HEK293 (cell line): ENCODE measurements around the gene UBE2J2.

ENCODE experiments used
- CTCF ChIA-PET: fragments of 350-600 bp; formaldehyde crosslinking; extraction: SDS; loops from one replicate; lab custom pipeline; 2021; ENCODE audit warnings: antibody characterized with exemption; lab: Yijun Ruan, JAX
- POLR2A ChIA-PET: fragments of 300-600 bp; formaldehyde crosslinking; extraction: SDS; loops from one replicate; lab custom pipeline; 2020; ENCODE audit warnings: antibody characterized with exemption, inconsistent platforms; lab: Yijun Ruan, JAX
- H3K27ac ChIP-seq: fragments of 200-500 bp; sonication (Bioruptor generic); 2 replicates; pipeline ENCODE4 v1.5.1; 2014; ENCODE audit warnings: low read depth, low read length, control low read depth, inconsistent platforms; ENCODE audit errors: extremely low read depth
- H3K36me3 ChIP-seq, 2 experiments: fragments of 200-500 bp in 1 of 2; sonication (Bioruptor generic) in 1 of 2; 1 replicate in 1 of 2; 2 replicates in 1 of 2; pipeline ENCODE4 v1.5.1; 2014 to 2017; ENCODE audit warnings: inconsistent platforms in 2 of 2, low read length in 2 of 2; ENCODE audit not compliant: control insufficient read depth in 2 of 2, insufficient read depth in 1 of 2
- H3K4me1 ChIP-seq: fragments of 200-500 bp; sonication (Bioruptor generic); 2 replicates; pipeline ENCODE4 v1.5.1; 2014; ENCODE audit warnings: mild to moderate bottlenecking, low read length, inconsistent platforms; ENCODE audit not compliant: control insufficient read depth, insufficient read depth
- H3K4me3 ChIP-seq: 2 replicates; pipeline ENCODE4 v1.5.1; 2011; ENCODE audit warnings: low read depth, mild to moderate bottlenecking, control low read depth, low read length, moderate library complexity
- H3K9me3 ChIP-seq: fragments of 200-500 bp; sonication (Bioruptor generic); 2 replicates; pipeline ENCODE4 v1.5.1; 2014; ENCODE audit warnings: low read depth, low read length, inconsistent platforms; ENCODE audit not compliant: control insufficient read depth, insufficient read depth
- ZBTB49 ChIP-seq: fragments of 450-650 bp; formaldehyde crosslinking; IDR thresholded peaks from 2 replicates; pipeline ENCODE4 v1.5.1; 2016; ENCODE audit warnings: missing biosample characterization, missing genetic modification characterization, low read depth
- ZFP3 ChIP-seq: fragments of 450-650 bp; formaldehyde crosslinking; IDR thresholded peaks from 2 replicates; pipeline ENCODE4 v1.5.1; 2016; ENCODE audit warnings: low read depth, missing biosample characterization, missing genetic modification characterization
- ZNF10 ChIP-seq: fragments of 450-650 bp; formaldehyde crosslinking; IDR thresholded peaks from 2 replicates; pipeline ENCODE4 v1.5.1; 2017; ENCODE audit warnings: missing biosample characterization, missing genetic modification characterization
- ZNF148 ChIP-seq: fragments of 450-650 bp; formaldehyde crosslinking; IDR thresholded peaks from 2 replicates; pipeline ENCODE4 v1.5.0; 2017; ENCODE audit warnings: missing biosample characterization, missing genetic modification characterization, borderline replicate concordance
- ZNF16 ChIP-seq: fragments of 450-650 bp; formaldehyde crosslinking; IDR thresholded peaks from 2 replicates; pipeline ENCODE4 v1.5.1; 2016; ENCODE audit warnings: low read depth, missing biosample characterization, missing genetic modification characterization
- ZNF214 ChIP-seq: fragments of 450-650 bp; formaldehyde crosslinking; IDR thresholded peaks from 2 replicates; pipeline ENCODE4 v1.5.1; 2017; ENCODE audit warnings: missing biosample characterization, mild to moderate bottlenecking, missing genetic modification characterization, borderline replicate concordance
- ZNF239 ChIP-seq: fragments of 450-650 bp; formaldehyde crosslinking; IDR thresholded peaks from 2 replicates; pipeline ENCODE4 v1.5.1; 2016; ENCODE audit warnings: missing biosample characterization, missing genetic modification characterization
- ZNF366 ChIP-seq: fragments of 450-650 bp; formaldehyde crosslinking; conservative IDR thresholded peaks from 2 replicates; pipeline ENCODE4 v1.5.1; 2016; ENCODE audit warnings: missing biosample characterization, missing genetic modification characterization
- ZNF394 ChIP-seq: fragments of 450-650 bp; formaldehyde crosslinking; IDR thresholded peaks from 2 replicates; pipeline ENCODE4 v1.5.1; 2016; ENCODE audit warnings: missing biosample characterization, missing genetic modification characterization, mild to moderate bottlenecking, moderate library complexity, borderline replicate concordance
- ZNF398 ChIP-seq: fragments of 450-650 bp; formaldehyde crosslinking; IDR thresholded peaks from 2 replicates; pipeline ENCODE4 v1.5.1; 2017; ENCODE audit warnings: missing biosample characterization, missing genetic modification characterization
- ZNF529 ChIP-seq: fragments of 450-650 bp; formaldehyde crosslinking; IDR thresholded peaks from 2 replicates; pipeline ENCODE4 v1.5.1; 2017; ENCODE audit warnings: missing genetic modification characterization, missing biosample characterization; ENCODE audit not compliant: insufficient replicate concordance
- ZNF561 ChIP-seq: fragments of 450-650 bp; IDR thresholded peaks from 2 replicates; pipeline ENCODE4 v1.5.1; 2018; ENCODE audit warnings: missing biosample characterization, missing genetic modification characterization, borderline replicate concordance
- ZNF623 ChIP-seq: fragments of 450-650 bp; formaldehyde crosslinking; IDR thresholded peaks from 2 replicates; pipeline ENCODE4 v1.5.1; 2016; ENCODE audit warnings: missing biosample characterization, missing genetic modification characterization
- ZNF830 ChIP-seq: fragments of 450-650 bp; IDR thresholded peaks from 2 replicates; pipeline ENCODE4 v1.5.0; 2018; ENCODE audit warnings: missing biosample characterization, missing genetic modification characterization, low read depth, mild to moderate bottlenecking, moderate library complexity
- TF ChIP-seq, protein P1 (sequence below): fragments of 450-650 bp; IDR thresholded peaks from 2 replicates; pipeline ENCODE4 v1.5.1; 2018; ENCODE audit warnings: missing biosample characterization, missing genetic modification characterization
- TF ChIP-seq, protein P2 (sequence below): fragments of 450-650 bp; formaldehyde crosslinking; IDR thresholded peaks from 2 replicates; pipeline ENCODE4 v1.5.1; 2016; ENCODE audit warnings: missing biosample characterization, missing genetic modification characterization
- TF ChIP-seq, protein P3 (sequence below): fragments of 450-650 bp; formaldehyde crosslinking; IDR thresholded peaks from 2 replicates; pipeline ENCODE4 v1.5.1; 2016; ENCODE audit warnings: missing biosample characterization, missing genetic modification characterization
- TF ChIP-seq, protein P4 (sequence below): fragments of 450-650 bp; formaldehyde crosslinking; IDR thresholded peaks from 2 replicates; pipeline ENCODE4 v1.5.1; 2016; ENCODE audit warnings: missing biosample characterization, missing genetic modification characterization
- TF ChIP-seq, protein P5 (sequence below): fragments of 450-650 bp; formaldehyde crosslinking; IDR thresholded peaks from 2 replicates; pipeline ENCODE4 v1.5.1; 2016; ENCODE audit warnings: missing biosample characterization, missing genetic modification characterization

The UBE2J2 gene

GRCh38 chr1:1303736-1304135 is 30.1 kb upstream of the UBE2J2 start:
- Histone ChIP-seq H3K4me1 (peaks cover 20% of the 10 kb centered on the region), H3K27ac (no peak overlapping the region), H3K4me3 (no peak overlapping the region), H3K36me3 (peaks cover 0 to 6% of the 10 kb centered on the region in 2 experiments; a peak in 2 of 3 replicates), H3K9me3 (no peaks in the 10 kb centered on the region)
- POLR2A ChIA-PET, result interaction anchor here (0.6 kb wide), 2 partner anchors 71 to 94 kb away, joined by 3 to 5 read pairs; partner anchors contain the start of gene AURKAIP1
- TF ChIP-seq, protein P1, sequence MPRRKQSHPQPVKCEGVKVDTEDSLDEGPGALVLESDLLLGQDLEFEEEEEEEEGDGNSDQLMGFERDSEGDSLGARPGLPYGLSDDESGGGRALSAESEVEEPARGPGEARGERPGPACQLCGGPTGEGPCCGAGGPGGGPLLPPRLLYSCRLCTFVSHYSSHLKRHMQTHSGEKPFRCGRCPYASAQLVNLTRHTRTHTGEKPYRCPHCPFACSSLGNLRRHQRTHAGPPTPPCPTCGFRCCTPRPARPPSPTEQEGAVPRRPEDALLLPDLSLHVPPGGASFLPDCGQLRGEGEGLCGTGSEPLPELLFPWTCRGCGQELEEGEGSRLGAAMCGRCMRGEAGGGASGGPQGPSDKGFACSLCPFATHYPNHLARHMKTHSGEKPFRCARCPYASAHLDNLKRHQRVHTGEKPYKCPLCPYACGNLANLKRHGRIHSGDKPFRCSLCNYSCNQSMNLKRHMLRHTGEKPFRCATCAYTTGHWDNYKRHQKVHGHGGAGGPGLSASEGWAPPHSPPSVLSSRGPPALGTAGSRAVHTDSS, result no peak
- TF ChIP-seq ZNF148 (tag by site-specific recombination) (no peak), ZNF623 (no peak), ZNF10 (tag by site-specific recombination) (no peak), ZFP3 (tag by site-specific recombination) (no peak), ZNF239 (tag by site-specific recombination) (no peak), ZNF830 (tag by site-specific recombination) (no peak), ZNF16 (no peak), ZNF561 (tag by site-specific recombination) (no peak), ZNF529 (tag by site-specific recombination) (no peak), ZNF394 (tag by site-specific recombination) (no peak), ZNF214 (tag by site-specific recombination) (no peak), ZNF366 (no peak), ZBTB49 (tag by site-specific recombination) (no peak), ZNF398 (tag by site-specific recombination) (no peak)
- TF ChIP-seq, protein P2, sequence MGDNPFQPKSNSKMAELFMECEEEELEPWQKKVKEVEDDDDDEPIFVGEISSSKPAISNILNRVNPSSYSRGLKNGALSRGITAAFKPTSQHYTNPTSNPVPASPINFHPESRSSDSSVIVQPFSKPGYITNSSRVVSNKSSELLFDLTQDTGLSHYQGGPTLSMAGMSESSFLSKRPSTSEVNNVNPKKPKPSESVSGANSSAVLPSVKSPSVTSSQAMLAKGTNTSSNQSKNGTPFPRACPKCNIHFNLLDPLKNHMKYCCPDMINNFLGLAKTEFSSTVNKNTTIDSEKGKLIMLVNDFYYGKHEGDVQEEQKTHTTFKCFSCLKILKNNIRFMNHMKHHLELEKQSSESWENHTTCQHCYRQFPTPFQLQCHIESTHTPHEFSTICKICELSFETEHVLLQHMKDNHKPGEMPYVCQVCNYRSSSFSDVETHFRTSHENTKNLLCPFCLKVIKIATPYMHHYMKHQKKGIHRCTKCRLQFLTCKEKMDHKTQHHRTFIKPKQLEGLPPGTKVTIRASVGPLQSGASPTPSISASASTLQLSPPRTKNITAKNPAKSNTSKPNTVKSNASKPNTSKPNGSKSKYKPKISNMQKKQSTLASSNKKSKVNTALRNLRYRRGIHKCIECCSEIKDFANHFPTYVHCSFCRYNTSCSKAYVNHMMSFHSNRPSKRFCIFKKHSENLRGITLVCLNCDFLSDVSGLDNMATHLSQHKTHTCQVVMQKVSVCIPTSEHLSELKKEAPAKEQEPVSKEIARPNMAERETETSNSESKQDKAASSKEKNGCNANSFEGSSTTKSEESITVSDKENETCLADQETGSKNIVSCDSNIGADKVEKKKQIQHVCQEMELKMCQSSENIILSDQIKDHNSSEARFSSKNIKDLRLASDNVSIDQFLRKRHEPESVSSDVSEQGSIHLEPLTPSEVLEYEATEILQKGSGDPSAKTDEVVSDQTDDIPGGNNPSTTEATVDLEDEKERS (tag by site-specific recombination), result no peak
- TF ChIP-seq, protein P3, sequence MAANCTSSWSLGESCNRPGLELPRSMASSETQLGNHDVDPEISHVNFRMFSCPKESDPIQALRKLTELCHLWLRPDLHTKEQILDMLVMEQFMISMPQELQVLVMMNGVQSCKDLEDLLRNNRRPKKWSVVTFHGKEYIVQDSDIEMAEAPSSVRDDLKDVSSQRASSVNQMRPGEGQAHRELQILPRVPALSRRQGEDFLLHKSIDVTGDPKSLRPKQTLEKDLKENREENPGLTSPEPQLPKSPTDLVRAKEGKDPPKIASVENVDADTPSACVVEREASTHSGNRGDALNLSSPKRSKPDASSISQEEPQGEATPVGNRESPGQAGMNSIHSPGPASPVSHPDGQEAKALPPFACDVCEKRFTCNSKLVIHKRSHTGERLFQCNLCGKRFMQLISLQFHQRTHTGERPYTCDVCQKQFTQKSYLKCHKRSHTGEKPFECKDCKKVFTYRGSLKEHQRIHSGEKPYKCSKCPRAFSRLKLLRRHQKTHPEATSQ (tag by site-specific recombination), result no peak
- TF ChIP-seq, protein P4, sequence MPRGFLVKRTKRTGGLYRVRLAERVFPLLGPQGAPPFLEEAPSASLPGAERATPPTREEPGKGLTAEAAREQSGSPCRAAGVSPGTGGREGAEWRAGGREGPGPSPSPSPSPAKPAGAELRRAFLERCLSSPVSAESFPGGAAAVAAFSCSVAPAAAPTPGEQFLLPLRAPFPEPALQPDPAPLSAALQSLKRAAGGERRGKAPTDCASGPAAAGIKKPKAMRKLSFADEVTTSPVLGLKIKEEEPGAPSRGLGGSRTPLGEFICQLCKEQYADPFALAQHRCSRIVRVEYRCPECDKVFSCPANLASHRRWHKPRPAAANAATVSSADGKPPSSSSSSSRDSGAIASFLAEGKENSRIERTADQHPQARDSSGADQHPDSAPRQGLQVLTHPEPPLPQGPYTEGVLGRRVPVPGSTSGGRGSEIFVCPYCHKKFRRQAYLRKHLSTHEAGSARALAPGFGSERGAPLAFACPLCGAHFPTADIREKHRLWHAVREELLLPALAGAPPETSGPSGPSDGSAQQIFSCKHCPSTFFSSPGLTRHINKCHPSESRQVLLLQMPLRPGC (tag by site-specific recombination), result no peak
- TF ChIP-seq, protein P5, sequence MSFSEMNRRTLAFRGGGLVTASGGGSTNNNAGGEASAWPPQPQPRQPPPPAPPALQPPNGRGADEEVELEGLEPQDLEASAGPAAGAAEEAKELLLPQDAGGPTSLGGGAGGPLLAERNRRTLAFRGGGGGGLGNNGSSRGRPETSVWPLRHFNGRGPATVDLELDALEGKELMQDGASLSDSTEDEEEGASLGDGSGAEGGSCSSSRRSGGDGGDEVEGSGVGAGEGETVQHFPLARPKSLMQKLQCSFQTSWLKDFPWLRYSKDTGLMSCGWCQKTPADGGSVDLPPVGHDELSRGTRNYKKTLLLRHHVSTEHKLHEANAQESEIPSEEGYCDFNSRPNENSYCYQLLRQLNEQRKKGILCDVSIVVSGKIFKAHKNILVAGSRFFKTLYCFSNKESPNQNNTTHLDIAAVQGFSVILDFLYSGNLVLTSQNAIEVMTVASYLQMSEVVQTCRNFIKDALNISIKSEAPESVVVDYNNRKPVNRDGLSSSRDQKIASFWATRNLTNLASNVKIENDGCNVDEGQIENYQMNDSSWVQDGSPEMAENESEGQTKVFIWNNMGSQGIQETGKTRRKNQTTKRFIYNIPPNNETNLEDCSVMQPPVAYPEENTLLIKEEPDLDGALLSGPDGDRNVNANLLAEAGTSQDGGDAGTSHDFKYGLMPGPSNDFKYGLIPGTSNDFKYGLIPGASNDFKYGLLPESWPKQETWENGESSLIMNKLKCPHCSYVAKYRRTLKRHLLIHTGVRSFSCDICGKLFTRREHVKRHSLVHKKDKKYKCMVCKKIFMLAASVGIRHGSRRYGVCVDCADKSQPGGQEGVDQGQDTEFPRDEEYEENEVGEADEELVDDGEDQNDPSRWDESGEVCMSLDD (tag by site-specific recombination), result no peak
- CTCF ChIA-PET, result interaction anchor here (0.6 to 1.9 kb wide), 3 partner anchors 12 to 33 kb away, joined by 3 to 16 read pairs (median 3); no protein-coding TSS in a partner anchor
